Caco-2 (cell line): ENCODE results near the gene CNR1. TPM values are rescaled to one million over a fixed set of nuclear protein-coding genes. Genes with fewer than 3 reads are reported as not detected.

Source experiments
- Bru-seq: library from RNA; stranded (reverse); fragments of 400-500 nt; gene quantifications from one replicate; lab custom pipeline; 2021; lab: Mats Ljungman, UMichigan
- BruChase-seq, 2 experiments: library from RNA; stranded (reverse); fragments of 400-500 nt; gene quantifications; one replicate each; lab custom pipeline; 2021; lab: Mats Ljungman, UMichigan
- BruUV-seq: library from RNA; stranded (reverse); fragments of 400-500 nt; replicated peaks from 2 replicates; lab custom pipeline; 2021; lab: Mats Ljungman, UMichigan
- CTCF ChIA-PET: fragments of 300-600 bp; sonication (Branson Sonifier 250); formaldehyde crosslinking; loops from one replicate; lab custom pipeline; 2022; ENCODE audit warnings: antibody characterized with exemption; lab: Charles Lee
- POLR2A ChIA-PET: fragments of 300-600 bp; sonication (Branson Sonifier 250); formaldehyde crosslinking; loops from one replicate; lab custom pipeline; 2022; ENCODE audit warnings: antibody characterized with exemption; lab: Charles Lee
- DNase-seq, 2 experiments: peaks; one replicate each; pipeline versions ENCODE4 v3.0.0 to v3.0.0-alpha.2; 2020 to 2022
- H3K27me3 ChIP-seq: replicated peaks from 2 replicates; pipeline ENCODE4 v1.6.0; 2011; ENCODE audit warnings: low read length; ENCODE audit not compliant: control insufficient read depth, insufficient read depth
- H3K36me3 ChIP-seq: 2 replicates; pipeline ENCODE4 v1.5.1; 2011; ENCODE audit warnings: low read length; ENCODE audit not compliant: control insufficient read depth, insufficient read depth
- H3K4me1 ChIP-seq: fragments of 250-450 bp; sonication (Bioruptor Pico); 2 replicates; pipeline ENCODE4 v1.5.1; 2020; ENCODE audit warnings: mild to moderate bottlenecking
- H3K4me3 ChIP-seq: 2 replicates; pipeline ENCODE4 v1.5.1; 2011; ENCODE audit warnings: low read depth, mild to moderate bottlenecking, control low read depth, low read length
- H3K9me3 ChIP-seq: fragments of 250-450 bp; sonication (Bioruptor Pico); 2 replicates; pipeline ENCODE4 v1.5.1; 2020; ENCODE audit warnings: mild to moderate bottlenecking, moderate library complexity
- H3K27ac Mint-ChIP-seq: one replicate; pipeline ENCODE4 v1.8.0; 2022; ENCODE audit warnings: mixed read lengths; ENCODE audit not compliant: unreplicated experiment
- H3K27me3 Mint-ChIP-seq: one replicate; pipeline ENCODE4 v1.8.0; 2022; ENCODE audit warnings: mixed read lengths; ENCODE audit not compliant: insufficient read depth, unreplicated experiment
- H3K36me3 Mint-ChIP-seq: one replicate; pipeline ENCODE4 v1.8.0; 2022; ENCODE audit warnings: mild to moderate bottlenecking, mixed read lengths; ENCODE audit not compliant: insufficient read depth, unreplicated experiment
- H3K4me1 Mint-ChIP-seq: one replicate; pipeline ENCODE4 v1.8.0; 2022; ENCODE audit warnings: low read depth, mixed read lengths; ENCODE audit not compliant: unreplicated experiment
- H3K4me3 Mint-ChIP-seq: one replicate; pipeline ENCODE4 v1.8.0; 2022; ENCODE audit warnings: mild to moderate bottlenecking, moderate library complexity, mixed read lengths; ENCODE audit not compliant: unreplicated experiment
- H3K9me3 Mint-ChIP-seq: one replicate; pipeline ENCODE4 v1.8.0; 2022; ENCODE audit warnings: mixed read lengths; ENCODE audit not compliant: unreplicated experiment
- intact Hi-C: fragments of 100-400 bp; cut with micrococcal nuclease; formaldehyde crosslinking; loops from one replicate; pipeline ENCODE4 v1.10.0; 2022; ENCODE audit not compliant: unreplicated experiment
- long read RNA-seq: library from polyadenylated mRNA; stranded (forward); transcript quantifications from one replicate; pipeline ENCODE4 v2.0.0, GENCODE V29; 2022
- total RNA-seq: library from RNA; stranded (reverse); gene quantifications from 2 replicates; pipeline ENCODE4 v1.2.3, GENCODE V29; 2022
- TF ChIP-seq, protein P1 (sequence below), 2 experiments: fragments of 200-600 bp in 1 of 2; IDR thresholded peaks; 1 replicate in 1 of 2; 2 replicates in 1 of 2; pipeline versions ENCODE4 v1.5.1 to v1.8.0; 2011 to 2022; ENCODE audit warnings: antibody characterized with exemption in 1 of 2, control low read depth in 1 of 2, inconsistent platforms in 1 of 2, low read depth in 1 of 2, low read length in 1 of 2, mild to moderate bottlenecking in 1 of 2, moderate library complexity in 1 of 2; ENCODE audit not compliant: insufficient read depth in 1 of 2, severe bottlenecking in 1 of 2, unreplicated experiment in 1 of 2

Gene CNR1
- not detected in 2 replicates for total RNA-seq
- percentile 6 among the genes with signal in this experiment for Bru-seq, nascent RNA
- BruChase-seq, experiment 1, labeled RNA remaining after a 2-hour chase = percentile 3 among the genes with signal in this experiment
- percentile 17 among the genes with signal in this experiment for BruChase-seq, experiment 2, labeled RNA remaining after a 6-hour chase
- long read RNA-seq = 0 reads

DNA sequence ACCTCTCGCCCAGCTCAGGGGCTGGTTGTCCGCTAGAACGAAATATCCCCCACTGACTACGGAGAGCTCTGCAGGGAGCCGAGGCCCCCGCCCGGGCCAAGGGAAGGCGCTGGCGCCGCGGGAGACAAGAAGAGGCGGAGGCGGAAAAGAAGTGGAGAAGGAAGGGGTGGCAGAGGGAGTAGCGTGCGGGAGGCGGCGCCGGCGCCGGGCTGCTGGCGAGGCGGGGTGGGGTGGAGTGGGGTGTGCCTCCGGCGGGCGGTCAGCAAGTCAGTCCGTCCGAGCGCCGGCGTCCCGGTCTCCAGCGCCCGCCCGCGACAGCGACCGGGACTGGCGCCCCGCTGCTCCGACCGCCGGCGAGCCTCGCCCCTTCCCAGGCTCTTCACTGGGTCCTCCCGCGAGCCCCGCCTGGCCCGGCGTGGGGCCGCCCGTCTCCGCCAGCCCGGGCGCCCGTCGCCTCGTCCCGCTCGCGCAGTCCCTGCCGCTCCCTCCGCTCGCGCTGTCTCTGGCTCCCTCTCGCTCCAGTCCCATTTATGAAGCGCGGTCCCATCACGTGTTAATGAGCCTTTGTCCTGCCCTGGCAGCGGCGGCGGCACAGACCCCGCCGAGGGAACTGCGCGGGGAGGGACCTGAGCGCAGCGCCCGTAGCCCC lies at the start of gene CNR1:
Gene CNR1 (minus strand): TSS at position 504 of the 649 bp plus-strand sequence. CDS start 21,073 bp downstream, outside the sequence.
- Mint-ChIP-seq H3K27ac (no peak within 1 kb of the TSS), H3K27me3 (peaks cover 34% of the 10 kb centered on the region), H3K4me3 (peak within 1 kb of the TSS; percentile 73), H3K4me1 (peaks cover 6% of the 10 kb centered on the region), H3K9me3 (no peaks in the 10 kb centered on the region), H3K36me3 (no peaks in the 10 kb centered on the region)
- DNase-seq = peak in 1 of 2 experiments; percentile 49
- no peaks in the 10 kb centered on the region for H3K9me3 ChIP-seq
- ChIA-PET POLR2A (no interaction called here), CTCF (no interaction called here)
- peaks cover 2% of the 10 kb centered on the region; the same call in 1 of the 2 replicates for H3K27me3 ChIP-seq
- no TSS peak for BruUV-seq
- TF ChIP-seq, protein P1, sequence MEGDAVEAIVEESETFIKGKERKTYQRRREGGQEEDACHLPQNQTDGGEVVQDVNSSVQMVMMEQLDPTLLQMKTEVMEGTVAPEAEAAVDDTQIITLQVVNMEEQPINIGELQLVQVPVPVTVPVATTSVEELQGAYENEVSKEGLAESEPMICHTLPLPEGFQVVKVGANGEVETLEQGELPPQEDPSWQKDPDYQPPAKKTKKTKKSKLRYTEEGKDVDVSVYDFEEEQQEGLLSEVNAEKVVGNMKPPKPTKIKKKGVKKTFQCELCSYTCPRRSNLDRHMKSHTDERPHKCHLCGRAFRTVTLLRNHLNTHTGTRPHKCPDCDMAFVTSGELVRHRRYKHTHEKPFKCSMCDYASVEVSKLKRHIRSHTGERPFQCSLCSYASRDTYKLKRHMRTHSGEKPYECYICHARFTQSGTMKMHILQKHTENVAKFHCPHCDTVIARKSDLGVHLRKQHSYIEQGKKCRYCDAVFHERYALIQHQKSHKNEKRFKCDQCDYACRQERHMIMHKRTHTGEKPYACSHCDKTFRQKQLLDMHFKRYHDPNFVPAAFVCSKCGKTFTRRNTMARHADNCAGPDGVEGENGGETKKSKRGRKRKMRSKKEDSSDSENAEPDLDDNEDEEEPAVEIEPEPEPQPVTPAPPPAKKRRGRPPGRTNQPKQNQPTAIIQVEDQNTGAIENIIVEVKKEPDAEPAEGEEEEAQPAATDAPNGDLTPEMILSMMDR (IDR thresholded peaks at IDR 0.05; ENCODE audit: insufficient read depth in 1 of 2, low read depth in 1 of 2, low read length in 1 of 2, severe bottlenecking in 1 of 2, unreplicated experiment in 1 of 2) = no peak
- 0 out of 2 replicates have a peak, but pooled peaks cover 5% of the 10 kb centered on the region for H3K4me1 ChIP-seq
- peak within 1 kb of the TSS; percentile 43 for H3K4me3 ChIP-seq
- no peaks in the 10 kb centered on the region for H3K36me3 ChIP-seq
- intact Hi-C loops = loop anchor here (5.0 kb wide), 2 partner anchors 239 to 334 kb away; no protein-coding TSS in a partner anchor

DNA sequence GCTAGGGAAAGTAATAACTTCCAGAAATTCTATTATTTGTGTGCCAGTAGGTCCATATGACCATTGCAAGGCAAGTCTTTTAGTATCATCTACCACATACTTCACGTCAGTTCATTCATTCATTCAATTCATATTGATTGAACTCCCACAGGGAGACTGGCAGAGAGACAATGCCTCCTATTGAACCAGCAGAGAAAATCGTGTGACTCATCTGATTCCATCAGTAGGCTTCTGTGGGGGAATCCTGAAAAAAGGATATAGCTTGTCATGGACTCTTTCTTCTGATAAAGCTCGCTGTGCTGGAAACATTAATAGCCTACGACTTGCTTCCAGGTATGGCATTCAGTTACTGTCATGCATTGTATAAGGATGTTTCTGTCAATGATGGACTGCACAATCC lies 45.3 kb upstream of the CNR1 start:
- H3K4me3 Mint-ChIP-seq = no peak overlapping the region
- intact Hi-C loops = no loop called here

DNA sequence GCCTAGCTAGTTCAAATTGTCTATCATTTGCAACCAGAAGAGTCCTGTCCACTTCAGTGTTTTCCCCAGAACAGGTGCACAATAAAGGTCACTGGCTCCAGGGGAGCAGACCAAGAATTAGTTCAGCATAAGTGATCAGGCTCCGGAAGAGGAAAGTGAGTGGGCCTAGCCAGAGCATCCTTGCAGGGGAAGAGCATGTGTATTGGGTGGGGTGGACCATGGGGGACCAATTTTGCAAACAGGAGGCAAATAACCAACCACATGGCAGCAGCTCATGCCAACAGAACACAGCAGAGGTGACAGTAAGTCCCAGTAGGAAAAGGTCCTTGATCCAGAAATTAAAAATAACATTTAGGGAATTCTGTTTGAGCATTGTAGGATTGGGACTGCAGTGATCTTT lies 43.2 kb upstream of the CNR1 start:
- no peaks in the 10 kb centered on the region for H3K36me3 Mint-ChIP-seq
- H3K4me3 Mint-ChIP-seq = no peak overlapping the region
- no peak overlapping the region for H3K27ac Mint-ChIP-seq
- Histone ChIP-seq H3K36me3 (no peaks in the 10 kb centered on the region), H3K27me3 (no peaks in the 10 kb centered on the region), H3K9me3 (no peaks in the 10 kb centered on the region), H3K4me1 (no peaks in the 10 kb centered on the region), H3K4me3 (no peak overlapping the region)
- no peaks in the 10 kb centered on the region for H3K4me1 Mint-ChIP-seq
- BruUV-seq = no TSS peak
- H3K9me3 Mint-ChIP-seq = no peaks in the 10 kb centered on the region
- H3K27me3 Mint-ChIP-seq = peaks cover 5% of the 10 kb centered on the region
- TF ChIP-seq, protein P1 (IDR thresholded peaks at IDR 0.05; ENCODE audit: insufficient read depth in 1 of 2, low read depth in 1 of 2, low read length in 1 of 2, severe bottlenecking in 1 of 2, unreplicated experiment in 1 of 2) = no peak
- intact Hi-C loops = no loop called here
- ChIA-PET CTCF (no interaction called here), POLR2A (no interaction called here)
- no peak for DNase-seq

More for the DNA sequence above, 45.3 kb upstream of the CNR1 start:
- no peaks in the 10 kb centered on the region for H3K36me3 Mint-ChIP-seq
- no peak for DNase-seq
- Histone ChIP-seq H3K27me3 (no peaks in the 10 kb centered on the region), H3K9me3 (no peaks in the 10 kb centered on the region), H3K36me3 (no peaks in the 10 kb centered on the region), H3K4me3 (no peak overlapping the region), H3K4me1 (no peaks in the 10 kb centered on the region)
- no peaks in the 10 kb centered on the region for H3K4me1 Mint-ChIP-seq
- TF ChIP-seq, protein P1 (IDR thresholded peaks at IDR 0.05; ENCODE audit: insufficient read depth in 1 of 2, low read depth in 1 of 2, low read length in 1 of 2, severe bottlenecking in 1 of 2, unreplicated experiment in 1 of 2) = no peak
- POLR2A ChIA-PET = no interaction called here
- H3K27me3 Mint-ChIP-seq = peaks cover 5% of the 10 kb centered on the region
- CTCF ChIA-PET = no interaction called here
- no peaks in the 10 kb centered on the region for H3K9me3 Mint-ChIP-seq
- BruUV-seq = no TSS peak
- H3K27ac Mint-ChIP-seq = no peak overlapping the region
